Nephron (organoid): ENCODE measurements around the gene CAMTA1.

Experiments
- H3K27ac Mint-ChIP-seq, 3 experiments: 2 replicates each; pipeline ENCODE4 v1.8.0; 2020; ENCODE audit warnings: mixed read lengths in 3 of 3, mild to moderate bottlenecking in 2 of 3, moderate library complexity in 1 of 3
- H3K27me3 Mint-ChIP-seq: 2 replicates; pipeline ENCODE4 v1.8.0; 2021; ENCODE audit warnings: low read depth, mild to moderate bottlenecking, moderate library complexity, mixed read lengths
- H3K36me3 Mint-ChIP-seq: 2 replicates; pipeline ENCODE4 v1.8.0; 2020; ENCODE audit warnings: low read depth, mixed read lengths
- H3K4me1 Mint-ChIP-seq: 2 replicates; pipeline ENCODE4 v1.8.0; 2020; ENCODE audit warnings: mixed read lengths
- H3K4me3 Mint-ChIP-seq, 3 experiments: 2 replicates each; pipeline ENCODE4 v1.8.0; 2020; ENCODE audit warnings: mild to moderate bottlenecking in 3 of 3, mixed read lengths in 3 of 3, moderate library complexity in 2 of 3
- H3K9me3 Mint-ChIP-seq: 2 replicates; pipeline ENCODE4 v1.8.0; 2020; ENCODE audit warnings: mixed read lengths
- CTCF ChIP-seq, 3 experiments: fragments of 200-600 bp; sonication (generic); IDR thresholded peaks; one replicate each; pipeline ENCODE4 v1.5.0; 2021; ENCODE audit warnings: antibody characterized with exemption in 3 of 3; ENCODE audit not compliant: unreplicated experiment in 3 of 3

CAMTA1 gene

GRCh38 chr1:7795406-7795805 is 1010.2 kb downstream of the CAMTA1 start:
- H3K4me3 Mint-ChIP-seq, result no peak overlapping the region
- H3K9me3 Mint-ChIP-seq, result peaks cover 17% of the 10 kb centered on the region
- H3K36me3 Mint-ChIP-seq, result peaks cover 60% of the 10 kb centered on the region
- TF ChIP-seq CTCF (IDR thresholded peaks at IDR 0.05; ENCODE audit: unreplicated experiment in 3 of 3), result no peak
- H3K27ac Mint-ChIP-seq, result no peak overlapping the region
- no peaks in the 10 kb centered on the region for H3K4me1 Mint-ChIP-seq
- H3K27me3 Mint-ChIP-seq, result no peaks in the 10 kb centered on the region

- no peak overlapping the region for H3K4me3 Mint-ChIP-seq
- no peaks in the 10 kb centered on the region for H3K4me1 Mint-ChIP-seq
- peaks cover 16% of the 10 kb centered on the region for H3K36me3 Mint-ChIP-seq
- no peaks in the 10 kb centered on the region for H3K9me3 Mint-ChIP-seq
- no peak for TF ChIP-seq CTCF (IDR thresholded peaks at IDR 0.05; ENCODE audit: unreplicated experiment in 3 of 3)
- H3K27me3 Mint-ChIP-seq, result no peaks in the 10 kb centered on the region
- H3K27ac Mint-ChIP-seq, result no peak overlapping the region
Observed at GRCh38 chr1:7805460-7805859, 1020.2 kb downstream of the CAMTA1 start.

GRCh38 chr1:7808253-7808844 is 1023.1 kb downstream of the CAMTA1 start:
- H3K4me1 Mint-ChIP-seq, result no peaks in the 10 kb centered on the region
- peaks cover 8% of the 10 kb centered on the region for H3K9me3 Mint-ChIP-seq
- no peaks in the 10 kb centered on the region for H3K27me3 Mint-ChIP-seq
- peaks cover 37% of the 10 kb centered on the region for H3K36me3 Mint-ChIP-seq
- peak; percentile 30 to 57 (median 45) for TF ChIP-seq CTCF (IDR thresholded peaks at IDR 0.05; ENCODE audit: unreplicated experiment in 3 of 3)
- no peak overlapping the region for H3K4me3 Mint-ChIP-seq
- H3K27ac Mint-ChIP-seq, result no peak overlapping the region

GRCh38 chr1:7809742-7810141 is 1024.5 kb downstream of the CAMTA1 start:
- TF ChIP-seq CTCF (IDR thresholded peaks at IDR 0.05; ENCODE audit: unreplicated experiment in 3 of 3), result no peak
- no peaks in the 10 kb centered on the region for H3K27me3 Mint-ChIP-seq
- H3K27ac Mint-ChIP-seq, result no peak overlapping the region
- peaks cover 19% of the 10 kb centered on the region for H3K9me3 Mint-ChIP-seq
- H3K4me3 Mint-ChIP-seq, result no peak overlapping the region
- H3K36me3 Mint-ChIP-seq, result peaks cover 40% of the 10 kb centered on the region
- H3K4me1 Mint-ChIP-seq, result no peaks in the 10 kb centered on the region

- no peak overlapping the region for H3K4me3 Mint-ChIP-seq
- H3K27me3 Mint-ChIP-seq, result no peaks in the 10 kb centered on the region
- H3K4me1 Mint-ChIP-seq, result no peaks in the 10 kb centered on the region
- no peak overlapping the region for H3K27ac Mint-ChIP-seq
- peaks cover 40% of the 10 kb centered on the region for H3K36me3 Mint-ChIP-seq
- peaks cover 23% of the 10 kb centered on the region for H3K9me3 Mint-ChIP-seq
- no peak for TF ChIP-seq CTCF (IDR thresholded peaks at IDR 0.05; ENCODE audit: unreplicated experiment in 3 of 3)
Observed at GRCh38 chr1:7810395-7810794, 1025.1 kb downstream of the CAMTA1 start.

- H3K9me3 Mint-ChIP-seq, result peaks cover 24% of the 10 kb centered on the region
- no peak overlapping the region for H3K27ac Mint-ChIP-seq
- no peak for TF ChIP-seq CTCF (IDR thresholded peaks at IDR 0.05; ENCODE audit: unreplicated experiment in 3 of 3)
- H3K27me3 Mint-ChIP-seq, result no peaks in the 10 kb centered on the region
- H3K4me1 Mint-ChIP-seq, result no peaks in the 10 kb centered on the region
- no peak overlapping the region for H3K4me3 Mint-ChIP-seq
- H3K36me3 Mint-ChIP-seq, result peaks cover 40% of the 10 kb centered on the region
Observed at GRCh38 chr1:7811476-7811875, 1026.2 kb downstream of the CAMTA1 start.
